K562 (cell line): ENCODE results near the gene FBXO46. TPM values are rescaled to one million over a fixed set of nuclear protein-coding genes. Genes with fewer than 3 reads are reported as not detected.

Experiments used
- CXXC5 ChIP-seq: fragments of 250-450 bp; sonication (Bioruptor Pico); IDR thresholded peaks from 2 replicates; pipeline ENCODE4 v1.8.0; 2022; ENCODE audit warnings: inconsistent platforms, mild to moderate bottlenecking, moderate library complexity
- ELF4 ChIP-seq: fragments of 450-650 bp; formaldehyde crosslinking; IDR thresholded peaks from 2 replicates; pipeline ENCODE4 v1.4.0; 2022; ENCODE audit warnings: missing genetic modification characterization
- FOXM1 ChIP-seq, 2 experiments: fragments of 450-650 bp in 1 of 2; sonication (generic) in 1 of 2; formaldehyde crosslinking in 1 of 2; IDR thresholded peaks; 2 replicates each; pipeline versions ENCODE4 v1.6.1 to v1.9.0; 2017 to 2022; ENCODE audit warnings: low read depth in 2 of 2, mild to moderate bottlenecking in 2 of 2, missing genetic modification reagents in 1 of 2, moderate library complexity in 1 of 2
- KDM5B ChIP-seq: fragments of 200-600 bp; sonication (generic); IDR thresholded peaks from 2 replicates; pipeline ENCODE4 v1.6.1; 2012; ENCODE audit warnings: low read depth, mild to moderate bottlenecking, moderate library complexity, low read length, control low read depth, inconsistent platforms; ENCODE audit not compliant: insufficient replicate concordance
- TEAD1 ChIP-seq, 2 experiments: fragments of 450-650 bp in 1 of 2; sonication (generic) in 1 of 2; formaldehyde crosslinking; IDR thresholded peaks; 2 replicates each; pipeline versions ENCODE4 v1.4.0 to v1.8.0; 2020 to 2022; ENCODE audit warnings: mild to moderate bottlenecking in 2 of 2, missing genetic modification reagents in 1 of 2
- ZNF780A ChIP-seq: fragments of 250-450 bp; sonication (Bioruptor Pico); IDR thresholded peaks from 2 replicates; pipeline ENCODE4 v1.5.0; 2021; ENCODE audit warnings: mild to moderate bottlenecking
- polyA plus RNA-seq, 8 experiments: library from polyadenylated mRNA; depleted of rRNA in 4 of 8; stranded (reverse) in 5 of 8; unstranded in 3 of 8; fragments of >200 nt; fragmentation: Nextera tagmentation in 2 of 8; fragmentation: Illumina TruSeq in 1 of 8; extraction: Ambion mirVana in 2 of 8; extraction: Trizol in 1 of 8; gene quantifications; 2 replicates each; pipeline versions ENCODE4 v1.2.1 to v1.2.3, GENCODE V29; 2011 to 2014; ENCODE audit warnings: inconsistent platforms in 1 of 8, missing spikeins in 1 of 8
- total RNA-seq, 7 experiments: library from RNA; depleted of rRNA in 6 of 7; stranded (reverse); fragments of >200 nt in 6 of 7; fragmentation: Illumina TruSeq in 2 of 7; extraction: Trizol in 2 of 7; gene quantifications; 2 replicates each; pipeline versions ENCODE4 v1.2.1 to v1.2.3, GENCODE V29; 2011 to 2021; ENCODE audit warnings: low replicate concordance in 1 of 7
- TF ChIP-seq, protein P1 (sequence below), 2 experiments: fragments of 450-650 bp; IDR thresholded peaks; 2 replicates each; pipeline ENCODE4 v1.6.1; 2016; ENCODE audit warnings: mild to moderate bottlenecking in 2 of 2, borderline replicate concordance in 1 of 2, low read depth in 1 of 2, moderate library complexity in 1 of 2
- TF ChIP-seq, protein P2 (sequence below): fragments of 250-450 bp; sonication (Bioruptor Pico); IDR thresholded peaks from 2 replicates; pipeline ENCODE4 v1.4.0; 2020
- TF ChIP-seq, protein P3 (sequence below), 2 experiments: fragments of 450-650 bp; conservative IDR thresholded peaks; 2 replicates each; pipeline ENCODE4 v1.6.1; 2017; ENCODE audit warnings: mild to moderate bottlenecking in 2 of 2, moderate library complexity in 2 of 2

Gene FBXO46
- total and polyA plus RNA-seq, 9 of the 15 experiments (the other 6 are each of a cell fraction or from before 2014, with no cell fraction given): 1.5 to 36.1 (median 7.3) TPM

DNA sequence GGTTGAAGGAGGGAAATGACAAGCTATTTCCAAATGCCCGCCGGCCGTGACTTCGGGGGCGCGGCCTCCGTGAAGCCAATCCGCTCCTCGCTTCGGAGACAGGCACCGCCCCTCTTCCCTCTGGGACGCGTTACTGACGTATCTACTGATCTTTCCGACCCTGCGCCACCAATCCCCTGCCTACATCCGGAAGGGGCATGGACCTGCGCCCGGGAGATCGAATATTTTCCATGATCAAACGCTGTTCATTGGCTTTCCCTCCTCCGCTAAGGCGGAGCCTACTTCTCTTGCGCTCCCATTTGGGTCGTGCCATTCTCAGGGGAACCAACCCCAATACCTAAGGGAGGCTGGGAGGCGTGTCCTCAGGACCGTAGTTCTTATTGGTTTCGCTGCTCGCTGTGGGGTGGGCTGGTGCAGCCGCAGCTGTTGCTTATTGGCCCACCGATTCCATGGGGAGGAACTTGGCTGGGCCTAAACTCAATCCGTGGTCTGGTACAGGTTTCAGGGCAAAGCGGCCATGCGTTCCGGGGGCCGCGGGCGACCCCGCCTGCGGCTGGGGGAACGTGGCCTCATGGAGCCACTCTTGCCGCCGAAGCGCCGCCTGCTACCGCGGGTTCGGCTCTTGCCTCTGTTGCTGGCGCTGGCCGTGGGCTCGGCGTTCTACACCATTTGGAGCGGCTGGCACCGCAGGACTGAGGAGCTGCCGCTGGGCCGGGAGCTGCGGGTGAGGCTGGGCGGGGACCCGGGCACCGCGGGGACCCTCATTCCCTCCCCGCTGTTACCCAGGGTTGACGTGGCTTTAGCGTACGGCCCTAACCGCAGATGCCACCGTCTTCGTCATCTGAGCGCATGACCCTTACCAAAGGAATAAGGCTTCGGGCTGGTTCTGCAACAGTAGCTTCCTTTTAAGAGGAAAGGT lies 38.2 kb downstream of the FBXO46 start, which contains the start of gene QPCTL (continued):
- TF ChIP-seq, protein P1, sequence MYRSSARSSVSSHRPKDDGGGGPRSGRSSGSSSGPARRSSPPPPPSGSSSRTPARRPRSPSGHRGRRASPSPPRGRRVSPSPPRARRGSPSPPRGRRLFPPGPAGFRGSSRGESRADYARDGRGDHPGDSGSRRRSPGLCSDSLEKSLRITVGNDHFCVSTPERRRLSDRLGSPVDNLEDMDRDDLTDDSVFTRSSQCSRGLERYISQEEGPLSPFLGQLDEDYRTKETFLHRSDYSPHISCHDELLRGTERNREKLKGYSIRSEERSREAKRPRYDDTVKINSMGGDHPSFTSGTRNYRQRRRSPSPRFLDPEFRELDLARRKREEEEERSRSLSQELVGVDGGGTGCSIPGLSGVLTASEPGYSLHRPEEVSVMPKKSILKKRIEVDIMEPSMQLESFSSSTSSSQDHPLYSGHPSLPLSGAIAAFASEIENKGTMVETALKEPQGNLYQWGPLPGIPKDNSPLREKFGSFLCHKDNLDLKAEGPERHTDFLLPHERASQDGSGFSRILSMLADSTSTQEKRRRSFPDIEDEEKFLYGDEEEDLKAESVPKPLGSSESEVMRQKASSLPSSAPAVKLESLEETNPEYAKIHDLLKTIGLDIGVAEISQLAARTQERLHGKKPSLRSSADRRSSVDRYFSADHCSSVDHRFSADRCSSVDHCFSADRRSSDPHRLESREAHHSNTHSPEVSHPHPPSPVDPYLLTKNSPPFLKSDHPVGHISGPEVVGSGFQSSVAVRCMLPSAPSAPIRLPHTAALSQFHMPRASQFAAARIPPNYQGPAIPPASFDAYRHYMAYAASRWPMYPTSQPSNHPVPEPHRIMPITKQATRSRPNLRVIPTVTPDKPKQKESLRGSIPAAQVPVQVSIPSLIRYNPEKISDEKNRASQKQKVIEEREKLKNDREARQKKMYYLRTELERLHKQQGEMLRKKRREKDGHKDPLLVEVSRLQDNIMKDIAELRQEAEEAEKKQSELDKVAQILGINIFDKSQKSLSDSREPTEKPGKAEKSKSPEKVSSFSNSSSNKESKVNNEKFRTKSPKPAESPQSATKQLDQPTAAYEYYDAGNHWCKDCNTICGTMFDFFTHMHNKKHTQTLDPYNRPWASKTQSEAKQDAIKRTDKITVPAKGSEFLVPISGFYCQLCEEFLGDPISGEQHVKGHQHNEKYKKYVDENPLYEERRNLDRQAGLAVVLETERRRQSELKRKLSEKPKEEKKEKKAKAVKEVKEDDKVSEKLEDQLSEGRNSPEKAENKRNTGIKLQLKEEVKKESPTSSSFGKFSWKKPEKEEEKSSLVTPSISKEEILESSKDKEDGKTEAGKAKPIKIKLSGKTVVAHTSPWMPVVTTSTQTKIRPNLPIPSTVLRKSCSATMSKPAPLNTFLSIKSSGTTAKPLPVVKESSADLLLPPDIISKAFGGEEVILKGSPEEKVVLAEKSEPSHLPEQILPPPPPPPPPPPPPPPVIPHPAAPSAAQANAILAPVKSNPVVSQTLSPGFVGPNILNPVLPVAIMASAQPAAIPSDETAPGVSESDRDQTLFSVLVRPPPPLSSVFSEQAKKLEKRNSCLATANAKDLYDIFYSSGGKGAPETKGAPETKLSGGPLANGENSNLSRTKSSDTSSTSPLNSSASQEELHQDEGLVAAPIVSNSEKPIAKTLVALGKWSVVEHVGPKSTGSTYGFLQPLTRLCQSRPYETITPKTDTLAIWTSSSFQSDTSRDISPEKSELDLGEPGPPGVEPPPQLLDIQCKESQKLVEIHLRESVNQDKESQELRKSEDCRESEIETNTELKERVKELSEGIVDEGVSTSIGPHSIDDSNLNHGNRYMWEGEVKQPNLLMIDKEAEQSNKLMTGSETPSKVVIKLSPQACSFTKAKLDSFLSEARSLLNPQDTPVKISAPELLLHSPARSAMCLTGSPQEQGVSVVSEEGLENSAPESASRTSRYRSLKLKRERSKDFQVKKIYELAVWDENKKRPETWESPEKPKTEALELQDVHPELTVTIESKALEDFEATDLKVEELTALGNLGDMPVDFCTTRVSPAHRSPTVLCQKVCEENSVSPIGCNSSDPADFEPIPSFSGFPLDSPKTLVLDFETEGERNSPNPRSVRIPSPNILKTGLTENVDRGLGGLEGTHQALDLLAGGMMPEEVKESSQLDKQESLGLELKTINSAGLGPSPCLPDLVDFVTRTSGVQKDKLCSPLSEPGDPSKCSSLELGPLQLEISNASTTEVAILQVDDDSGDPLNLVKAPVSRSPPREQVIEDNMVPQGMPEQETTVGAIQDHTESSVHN (IDR thresholded peaks at IDR 0.05; ENCODE audit: borderline replicate concordance in 1 of 2, low read depth in 1 of 2): no peak
- TF ChIP-seq ZNF780A (CRISPR knock-in tag) (no peak), KDM5B (peak; percentile 52), TEAD1 (CRISPR knock-in tag; IDR thresholded peaks at IDR 0.05) (peak in 1 of 2 experiments; percentile 87; a peak in 2 of 4 replicates), ELF4 (CRISPR knock-in tag) (peak; percentile 66; the same call in 1 of the 2 replicates), CXXC5 (CRISPR knock-in tag) (no peak; the same call in 1 of the 2 replicates), FOXM1 (IDR thresholded peaks at IDR 0.05; ENCODE audit: low read depth) (no peak), FOXM1 (CRISPR knock-in tag; IDR thresholded peaks at IDR 0.05; ENCODE audit: low read depth) (no peak)
- TF ChIP-seq, protein P2, sequence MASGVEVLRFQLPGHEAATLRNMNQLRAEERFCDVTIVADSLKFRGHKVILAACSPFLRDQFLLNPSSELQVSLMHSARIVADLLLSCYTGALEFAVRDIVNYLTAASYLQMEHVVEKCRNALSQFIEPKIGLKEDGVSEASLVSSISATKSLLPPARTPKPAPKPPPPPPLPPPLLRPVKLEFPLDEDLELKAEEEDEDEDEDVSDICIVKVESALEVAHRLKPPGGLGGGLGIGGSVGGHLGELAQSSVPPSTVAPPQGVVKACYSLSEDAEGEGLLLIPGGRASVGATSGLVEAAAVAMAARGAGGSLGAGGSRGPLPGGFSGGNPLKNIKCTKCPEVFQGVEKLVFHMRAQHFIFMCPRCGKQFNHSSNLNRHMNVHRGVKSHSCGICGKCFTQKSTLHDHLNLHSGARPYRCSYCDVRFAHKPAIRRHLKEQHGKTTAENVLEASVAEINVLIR (CRISPR knock-in tag): peak; percentile 44; the same call in 1 of the 2 replicates
- TF ChIP-seq, protein P3, sequence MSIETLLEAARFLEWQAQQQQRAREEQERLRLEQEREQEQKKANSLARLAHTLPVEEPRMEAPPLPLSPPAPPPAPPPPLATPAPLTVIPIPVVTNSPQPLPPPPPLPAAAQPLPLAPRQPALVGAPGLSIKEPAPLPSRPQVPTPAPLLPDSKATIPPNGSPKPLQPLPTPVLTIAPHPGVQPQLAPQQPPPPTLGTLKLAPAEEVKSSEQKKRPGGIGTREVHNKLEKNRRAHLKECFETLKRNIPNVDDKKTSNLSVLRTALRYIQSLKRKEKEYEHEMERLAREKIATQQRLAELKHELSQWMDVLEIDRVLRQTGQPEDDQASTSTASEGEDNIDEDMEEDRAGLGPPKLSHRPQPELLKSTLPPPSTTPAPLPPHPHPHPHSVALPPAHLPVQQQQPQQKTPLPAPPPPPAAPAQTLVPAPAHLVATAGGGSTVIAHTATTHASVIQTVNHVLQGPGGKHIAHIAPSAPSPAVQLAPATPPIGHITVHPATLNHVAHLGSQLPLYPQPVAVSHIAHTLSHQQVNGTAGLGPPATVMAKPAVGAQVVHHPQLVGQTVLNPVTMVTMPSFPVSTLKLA (conservative IDR thresholded peaks at IDR 0.05): peak in 1 of 2 experiments; percentile 54; a peak in 3 of 4 replicates
